Small intestine (tissue), 7 donors: ENCODE results near the gene PNMA8A. TPM values are rescaled to one million over a fixed set of nuclear protein-coding genes. Genes with fewer than 3 reads are reported as not detected.

Experiments
- DNase-seq, 2 donors: peaks; one replicate each; pipeline versions ENCODE4 v3.0.0 to v3.0.0-alpha.2; 2013
- FAIRE-seq: peaks from 2 replicates; lab custom pipeline; 2012; peaks lifted over from hg19 to GRCh38; lab: Jason Lieb, UNC
- H3K27ac ChIP-seq, 3 donors: one replicate each; pipeline ENCODE4 v1.5.1; 2013; ENCODE audit warnings: low read length in 2 of 3, mild to moderate bottlenecking in 2 of 3, control low read depth in 1 of 3, inconsistent platforms in 1 of 3, low read depth in 1 of 3, moderate library complexity in 1 of 3
- H3K27me3 ChIP-seq, 3 donors: one replicate each; pipeline ENCODE4 v1.6.1; 2013; ENCODE audit warnings: low read length in 3 of 3, inconsistent platforms in 1 of 3; ENCODE audit not compliant: control insufficient read depth in 3 of 3, insufficient read depth in 3 of 3
- H3K36me3 ChIP-seq, 3 donors: one replicate each; pipeline ENCODE4 v1.6.1; 2013; ENCODE audit warnings: low read length in 3 of 3, inconsistent platforms in 1 of 3, low read depth in 1 of 3, mild to moderate bottlenecking in 1 of 3, moderate library complexity in 1 of 3; ENCODE audit not compliant: control insufficient read depth in 3 of 3, insufficient read depth in 2 of 3
- H3K4me1 ChIP-seq, 3 donors: one replicate each; pipeline ENCODE4 v1.6.1; 2013; ENCODE audit warnings: low read length in 2 of 3, inconsistent platforms in 1 of 3, low read depth in 1 of 3, mild to moderate bottlenecking in 1 of 3, moderate library complexity in 1 of 3; ENCODE audit not compliant: control insufficient read depth in 3 of 3, insufficient read depth in 2 of 3
- H3K4me3 ChIP-seq, 3 donors: one replicate each; pipeline ENCODE4 v1.5.1; 2013; ENCODE audit warnings: low read length in 3 of 3, control low read depth in 1 of 3, inconsistent platforms in 1 of 3, low read depth in 1 of 3, mild to moderate bottlenecking in 1 of 3, moderate library complexity in 1 of 3
- H3K9me3 ChIP-seq, 2 donors: one replicate each; pipeline ENCODE4 v1.6.1; 2013; ENCODE audit warnings: low read depth in 1 of 2, low read length in 1 of 2; ENCODE audit not compliant: control insufficient read depth in 2 of 2, insufficient read depth in 1 of 2
- WGBS, 3 donors: extraction: QIAGEN DNeasy Blood & Tissue Kit; methylation state at CpG; one replicate each; pipeline ENCODE4 v1.1.7; 2013; 5-methylcytosine and 5-hydroxymethylcytosine counted together
- polyA plus RNA-seq, 4 donors: library from polyadenylated mRNA; stranded (reverse) in 3 of 4; unstranded in 1 of 4; fragments of 200-250 nt in 3 of 4; fragments of 120-200 nt in 1 of 4; gene quantifications; one replicate each; pipeline versions ENCODE4 v1.2.1 to v1.2.3, GENCODE V29; 2013
- donor health status: healthy with polysubstance abuse.
- donor health status: control.
- donor health status: control.
- donor health status: Bipolar disorder and iron deficiency.
- donor health status: healthy.

The PNMA8A gene
- polyA plus RNA-seq, 4 donors = 0.27 to 2.9 (median 1.5) TPM; not detected in 1

GRCh38 chr19:46469541-46470185 lies 1.7 kb downstream of the PNMA8A start:
- Histone ChIP-seq H3K27me3 (peaks cover 0 to 28% (median 12%) of the 10 kb centered on the region in 3 donors), H3K36me3 (no peaks in the 10 kb centered on the region), H3K27ac (no peak overlapping the region), H3K4me1 (peaks cover 0 to 11% (median 0%) of the 10 kb centered on the region in 3 donors), H3K9me3 (no peaks in the 10 kb centered on the region), H3K4me3 (no peak overlapping the region)
- WGBS, 3 donors = 83 to 93% (median 90%) methylated on average over 17 to 18 of the region's 18 CpGs
- DNase-seq = no peak
- FAIRE-seq = no peak

- H3K27ac ChIP-seq = no peak overlapping the region
- peaks cover 0 to 16% (median 4%) of the 10 kb centered on the region in 3 donors for H3K27me3 ChIP-seq
- H3K36me3 ChIP-seq = no peaks in the 10 kb centered on the region
- no peak for FAIRE-seq
- peaks cover 0 to 7% (median 0%) of the 10 kb centered on the region in 3 donors for H3K4me1 ChIP-seq
- H3K9me3 ChIP-seq = no peaks in the 10 kb centered on the region
- no peak overlapping the region for H3K4me3 ChIP-seq
- DNase-seq = no peak
- WGBS, 3 donors = 57 to 77% (median 67%) methylated on average over 15 of the region's 15 CpGs
These were observed 4.7 kb downstream of the PNMA8A start for GRCh38 chr19:46466536-46467196.

GRCh38 chr19:46463516-46463915 lies 7.8 kb downstream of the PNMA8A start:
- no peak overlapping the region for H3K4me3 ChIP-seq
- no peaks in the 10 kb centered on the region for H3K4me1 ChIP-seq
- H3K36me3 ChIP-seq = no peaks in the 10 kb centered on the region
- no peaks in the 10 kb centered on the region for H3K9me3 ChIP-seq
- WGBS, 3 donors = 74 to 90% (median 88%) methylated on average over 7 of the region's 7 CpGs
- no peak overlapping the region for H3K27ac ChIP-seq
- no peak for FAIRE-seq
- DNase-seq = no peak
- H3K27me3 ChIP-seq = no peaks in the 10 kb centered on the region

- H3K27ac ChIP-seq = no peak overlapping the region
- no peak for DNase-seq
- no peaks in the 10 kb centered on the region for H3K9me3 ChIP-seq
- H3K36me3 ChIP-seq = no peaks in the 10 kb centered on the region
- WGBS, 3 donors = 55 to 90% (median 75%) methylated on average over 2 of the region's 2 CpGs
- H3K27me3 ChIP-seq = no peaks in the 10 kb centered on the region
- H3K4me3 ChIP-seq = no peak overlapping the region
- FAIRE-seq = no peak
- H3K4me1 ChIP-seq = no peaks in the 10 kb centered on the region
These were observed 9.8 kb downstream of the PNMA8A start for GRCh38 chr19:46461537-46461936.

GRCh38 chr19:46460981-46461380 lies 10.4 kb downstream of the PNMA8A start:
- no peaks in the 10 kb centered on the region for H3K36me3 ChIP-seq
- H3K9me3 ChIP-seq = no peaks in the 10 kb centered on the region
- H3K4me1 ChIP-seq = no peaks in the 10 kb centered on the region
- H3K27ac ChIP-seq = no peak overlapping the region
- H3K27me3 ChIP-seq = no peaks in the 10 kb centered on the region
- FAIRE-seq (no peak), DNase-seq (no peak)
- H3K4me3 ChIP-seq = no peak overlapping the region
- WGBS, 3 donors = 79 to 88% (median 86%) methylated on average over 1 of the region's 1 CpG

GRCh38 chr19:46460055-46460454 lies 11.3 kb downstream of the PNMA8A start:
- Histone ChIP-seq H3K27me3 (no peaks in the 10 kb centered on the region), H3K4me1 (no peaks in the 10 kb centered on the region), H3K9me3 (no peaks in the 10 kb centered on the region), H3K4me3 (no peak overlapping the region), H3K36me3 (no peaks in the 10 kb centered on the region), H3K27ac (no peak overlapping the region)
- 73 to 92% (median 76%) methylated on average over 2 of the region's 2 CpGs for WGBS, 3 donors
- no peak for DNase-seq
- FAIRE-seq = no peak

GRCh38 chr19:46456930-46457329 lies 14.4 kb downstream of the PNMA8A start:
- no peak overlapping the region for H3K27ac ChIP-seq
- H3K27me3 ChIP-seq = no peaks in the 10 kb centered on the region
- DNase-seq (no peak), FAIRE-seq (no peak)
- H3K4me1 ChIP-seq = no peaks in the 10 kb centered on the region
- WGBS, 3 donors = 88 to 92% (median 90%) methylated on average over 5 of the region's 5 CpGs
- H3K36me3 ChIP-seq = no peaks in the 10 kb centered on the region
- H3K4me3 ChIP-seq = no peak overlapping the region
- H3K9me3 ChIP-seq = no peaks in the 10 kb centered on the region

- no peak for FAIRE-seq
- Histone ChIP-seq H3K36me3 (no peaks in the 10 kb centered on the region), H3K27ac (no peak overlapping the region), H3K4me3 (no peak overlapping the region), H3K9me3 (peaks cover 0 to 3% of the 10 kb centered on the region in 2 donors), H3K27me3 (no peaks in the 10 kb centered on the region), H3K4me1 (no peaks in the 10 kb centered on the region)
- DNase-seq = no peak
- 47 to 79% (median 50%) methylated on average over 3 of the region's 3 CpGs for WGBS, 3 donors
These were observed 17.1 kb downstream of the PNMA8A start for GRCh38 chr19:46454244-46454643.
